Immature natural killer cell (primary cell): ENCODE measurements around the gene ASB16. TPM values are rescaled to one million over a fixed set of nuclear protein-coding genes. Genes with fewer than 3 reads are reported as not detected.

Source experiments
- DNase-seq, 3 donors: peaks; one replicate each; pipeline ENCODE4 v3.0.0; 2022; ENCODE audit warnings: mixed read lengths in 1 of 3
- H3K27ac Mint-ChIP-seq, 6 donors: one replicate each; pipeline ENCODE4 v1.8.0; 2020; ENCODE audit warnings: mixed read lengths in 6 of 6, mild to moderate bottlenecking in 5 of 6, inconsistent platforms in 4 of 6, moderate library complexity in 3 of 6
- H3K27me3 Mint-ChIP-seq, 3 donors: one replicate each; pipeline ENCODE4 v1.8.0; 2020 to 2021; ENCODE audit warnings: low read depth in 3 of 3, mild to moderate bottlenecking in 3 of 3, mixed read lengths in 3 of 3, moderate library complexity in 3 of 3, inconsistent platforms in 1 of 3
- H3K36me3 Mint-ChIP-seq, 3 donors: one replicate each; pipeline ENCODE4 v1.8.0; 2020; ENCODE audit warnings: mixed read lengths in 3 of 3, inconsistent platforms in 2 of 3, mild to moderate bottlenecking in 2 of 3
- H3K4me1 Mint-ChIP-seq, 2 donors: one replicate each; pipeline ENCODE4 v1.8.0; 2020; ENCODE audit warnings: inconsistent platforms in 2 of 2, mild to moderate bottlenecking in 2 of 2, mixed read lengths in 2 of 2, moderate library complexity in 1 of 2
- H3K4me3 Mint-ChIP-seq, 5 donors: one replicate each; pipeline ENCODE4 v1.8.0; 2020; ENCODE audit warnings: mild to moderate bottlenecking in 5 of 5, mixed read lengths in 5 of 5, inconsistent platforms in 3 of 5, moderate library complexity in 3 of 5
- H3K9me3 Mint-ChIP-seq, 6 donors: one replicate each; pipeline ENCODE4 v1.8.0; 2020; ENCODE audit warnings: mild to moderate bottlenecking in 6 of 6, mixed read lengths in 6 of 6, inconsistent platforms in 4 of 6, moderate library complexity in 3 of 6
- polyA plus RNA-seq, 3 donors: library from polyadenylated mRNA; unstranded; fragments of 300-500 nt; fragmentation: Illumina TruSeq; gene quantifications; one replicate each; pipeline ENCODE4 v1.2.3, GENCODE V29; 2021

The ASB16 gene
- polyA plus RNA-seq, 3 donors from 2014 or later = 0.27 TPM; not detected in 2

DNA sequence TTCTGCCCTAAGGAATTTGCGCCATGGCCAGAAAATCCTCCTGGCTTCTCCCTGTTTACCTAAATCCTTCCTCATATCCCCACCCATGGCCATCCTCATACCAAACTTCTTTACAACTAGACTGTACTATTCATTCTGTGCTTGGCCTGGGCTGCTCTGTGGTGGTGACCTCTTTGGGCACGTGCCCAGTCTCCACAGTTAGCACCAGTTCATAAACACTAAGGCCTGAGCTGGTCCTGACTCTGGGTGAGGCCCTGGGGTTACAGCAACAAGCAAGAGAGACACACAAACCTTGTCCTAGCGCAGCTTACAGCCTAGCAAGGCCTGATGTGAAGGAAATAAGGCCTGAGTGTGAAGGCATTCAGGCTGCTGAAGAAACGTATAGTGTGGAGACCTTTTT, 32.3 kb downstream of the ASB16 start:
- Mint-ChIP-seq H3K4me1 (peaks cover 32 to 39% of the 10 kb centered on the region in 2 donors), H3K4me3 (peak overlapping the region; percentile 24 to 45 (median 40)), H3K27me3 (peaks cover 0 to 14% (median 12%) of the 10 kb centered on the region in 3 donors), H3K9me3 (no peaks in the 10 kb centered on the region), H3K36me3 (peaks cover 0 to 5% (median 0%) of the 10 kb centered on the region in 3 donors), H3K27ac (peak overlapping the region; percentile 25 to 86 (median 54))
- DNase-seq = no peak

DNA sequence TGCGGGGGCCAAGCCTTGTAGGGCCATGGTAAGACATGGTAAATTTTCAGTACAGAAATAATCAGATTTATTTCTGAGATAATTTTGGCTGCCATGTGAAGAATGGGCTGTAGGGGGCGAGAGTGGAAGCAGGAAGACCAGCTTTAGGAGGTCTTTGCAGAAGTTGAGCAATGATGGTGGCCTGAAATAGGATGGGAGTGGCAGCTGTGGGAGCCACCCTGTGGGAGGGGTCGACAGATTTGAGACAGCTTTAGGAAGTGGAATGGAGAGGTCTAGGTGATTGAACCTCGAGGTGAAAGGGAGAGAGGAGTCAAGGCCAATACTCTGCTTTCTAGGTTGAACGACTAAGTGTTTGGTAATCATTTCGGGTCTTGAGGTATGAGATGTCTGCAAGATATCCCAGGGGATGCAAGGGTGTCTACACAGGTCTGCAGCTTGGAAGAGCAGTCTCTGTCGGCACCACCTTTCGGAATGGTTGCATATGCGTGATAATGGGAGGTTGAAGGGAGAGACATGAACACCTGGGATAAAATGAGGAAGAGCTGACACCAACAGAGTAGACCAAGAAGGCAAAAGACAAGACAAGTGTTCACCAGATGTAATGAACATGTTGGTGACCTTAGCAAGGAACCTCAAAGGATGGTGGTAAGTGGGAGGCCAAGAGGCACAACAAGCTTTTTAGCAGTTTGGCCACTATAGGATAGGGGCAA, 33.4 kb downstream of the ASB16 start:
- H3K27ac Mint-ChIP-seq = peak overlapping the region; percentile 9 to 80 (median 66)
- peak overlapping the region in 1 of 5 donors; percentile 15 for H3K4me3 Mint-ChIP-seq
- peaks cover 0 to 14% (median 11%) of the 10 kb centered on the region in 3 donors for H3K27me3 Mint-ChIP-seq
- H3K4me1 Mint-ChIP-seq = peaks cover 24 to 36% of the 10 kb centered on the region in 2 donors
- H3K36me3 Mint-ChIP-seq = peaks cover 3 to 13% (median 7%) of the 10 kb centered on the region in 3 donors
- DNase-seq = peak; percentile 46 to 53 (median 46)
- H3K9me3 Mint-ChIP-seq = no peaks in the 10 kb centered on the region

DNA sequence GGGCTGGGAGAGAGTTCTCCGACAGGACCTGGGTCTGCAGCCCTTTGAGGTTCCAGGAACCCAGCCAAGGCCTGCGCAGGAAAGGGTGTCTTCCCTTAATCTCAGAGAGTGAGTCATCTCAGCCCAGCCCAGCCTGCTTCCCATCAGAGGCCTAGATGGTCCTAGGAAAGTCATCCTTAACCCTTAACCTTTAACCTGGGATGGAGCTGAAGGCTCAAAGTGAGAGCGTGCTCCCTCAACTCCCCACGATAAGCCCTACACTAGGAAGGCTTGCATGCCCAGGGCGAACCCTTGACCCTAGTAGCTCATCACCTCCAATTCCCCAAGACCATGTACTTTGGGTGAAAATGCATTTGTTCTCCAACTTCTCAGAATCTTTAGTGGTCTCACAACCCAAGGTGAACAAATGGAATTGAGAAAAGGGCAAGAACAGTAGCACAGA, 34.0 kb downstream of the ASB16 start:
- peaks cover 0 to 14% (median 11%) of the 10 kb centered on the region in 3 donors for H3K27me3 Mint-ChIP-seq
- peaks cover 24 to 36% of the 10 kb centered on the region in 2 donors for H3K4me1 Mint-ChIP-seq
- no peak for DNase-seq
- peaks cover 3 to 13% (median 7%) of the 10 kb centered on the region in 3 donors for H3K36me3 Mint-ChIP-seq
- no peak overlapping the region for H3K4me3 Mint-ChIP-seq
- peak overlapping the region in 4 of 6 donors; percentile 9 to 63 (median 35) for H3K27ac Mint-ChIP-seq
- no peaks in the 10 kb centered on the region for H3K9me3 Mint-ChIP-seq

DNA sequence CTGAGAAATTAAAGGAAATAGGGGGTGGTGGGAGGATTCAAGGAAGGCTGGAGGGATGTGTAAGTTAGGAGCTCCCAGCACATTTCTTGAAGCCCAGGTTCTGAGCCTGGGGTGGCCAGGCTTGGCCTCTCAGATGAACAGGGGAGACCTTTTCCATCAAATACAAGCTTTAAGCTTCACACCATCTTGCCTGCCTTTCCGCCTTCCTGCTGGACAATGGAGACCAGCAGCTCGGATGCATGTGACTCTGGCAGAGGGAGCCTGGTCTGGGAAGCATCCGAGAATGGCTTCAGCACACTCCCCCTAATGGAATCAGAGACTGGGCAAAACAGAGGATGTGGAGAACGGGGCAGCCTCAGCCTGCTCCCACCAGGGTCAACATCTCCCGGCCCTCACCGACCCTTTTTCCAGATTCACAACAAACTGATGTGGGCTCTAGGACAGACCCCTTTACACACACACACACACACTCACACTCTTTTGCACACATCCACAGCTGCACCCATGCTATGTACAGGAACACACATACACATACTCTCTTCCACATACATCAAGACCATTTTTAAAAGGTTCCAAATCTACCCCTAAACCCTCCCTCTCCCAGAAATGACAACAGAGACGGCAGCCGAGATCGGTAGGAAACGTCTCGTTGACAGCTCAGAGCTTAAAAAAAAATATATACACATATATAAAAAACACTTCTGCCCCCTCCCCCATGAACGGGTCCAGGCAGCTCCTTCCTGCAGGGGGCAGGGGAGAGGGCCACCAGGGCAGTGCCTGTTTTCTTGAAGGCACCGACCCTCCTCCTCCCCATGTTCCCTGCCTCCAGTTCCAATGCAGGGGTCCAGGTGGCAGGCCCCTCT, 35.7 kb downstream of the ASB16 start:
- Mint-ChIP-seq H3K27ac (peak overlapping the region in 5 of 6 donors; percentile 43 to 80 (median 71)), H3K4me3 (no peak overlapping the region), H3K4me1 (peaks cover 22 to 31% of the 10 kb centered on the region in 2 donors), H3K9me3 (no peaks in the 10 kb centered on the region), H3K36me3 (peaks cover 3 to 16% (median 7%) of the 10 kb centered on the region in 3 donors), H3K27me3 (peaks cover 0 to 12% (median 8%) of the 10 kb centered on the region in 3 donors)
- no peak for DNase-seq

DNA sequence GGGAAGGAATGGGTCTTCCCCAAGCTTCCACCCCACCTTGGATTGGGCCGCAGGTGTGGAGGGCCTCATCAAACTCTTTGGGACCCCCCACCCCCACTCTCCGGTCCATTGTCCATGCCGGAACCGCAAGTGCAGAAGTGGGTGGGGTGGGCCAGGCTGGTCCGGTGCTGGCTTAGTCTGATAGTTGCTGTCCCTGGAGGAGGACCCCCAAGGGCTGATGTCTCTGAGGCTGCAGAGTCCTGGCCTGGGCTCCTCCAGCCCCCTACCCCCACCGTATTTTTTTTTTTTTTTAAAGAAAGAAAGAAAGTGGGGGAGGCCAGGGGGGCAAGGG, 36.3 kb downstream of the ASB16 start:
- peaks cover 1 to 12% (median 8%) of the 10 kb centered on the region in 3 donors for H3K27me3 Mint-ChIP-seq
- peaks cover 3 to 16% (median 7%) of the 10 kb centered on the region in 3 donors for H3K36me3 Mint-ChIP-seq
- no peak overlapping the region for H3K27ac Mint-ChIP-seq
- peaks cover 24 to 28% of the 10 kb centered on the region in 2 donors for H3K4me1 Mint-ChIP-seq
- DNase-seq = no peak
- no peaks in the 10 kb centered on the region for H3K9me3 Mint-ChIP-seq
- no peak overlapping the region for H3K4me3 Mint-ChIP-seq

DNA sequence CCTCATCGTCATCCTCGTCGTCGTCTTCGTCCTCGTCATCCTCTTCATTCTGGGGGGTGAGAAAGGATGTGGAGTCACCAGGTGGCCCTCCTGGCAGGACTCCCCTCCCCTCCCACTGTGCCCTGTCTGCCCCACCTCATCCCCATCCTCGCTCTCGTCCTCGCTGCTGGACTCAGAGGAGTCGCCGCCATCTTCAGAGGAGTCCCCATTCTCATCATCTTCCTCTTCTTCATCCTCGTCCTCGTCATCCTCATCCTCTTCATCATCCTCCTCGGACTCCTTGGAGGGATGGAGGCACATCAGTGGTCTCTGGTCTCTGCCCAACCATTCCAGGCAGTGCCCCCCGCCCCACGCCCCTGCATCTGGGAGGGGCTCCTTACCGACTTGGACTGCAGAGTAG, 36.8 kb downstream of the ASB16 start:
- Mint-ChIP-seq H3K9me3 (no peaks in the 10 kb centered on the region), H3K27me3 (peaks cover 2 to 10% (median 8%) of the 10 kb centered on the region in 3 donors), H3K36me3 (peaks cover 3 to 16% (median 7%) of the 10 kb centered on the region in 3 donors), H3K4me3 (no peak overlapping the region), H3K27ac (peak overlapping the region in 2 of 6 donors; percentile 24 to 80), H3K4me1 (peaks cover 24 to 28% of the 10 kb centered on the region in 2 donors)
- DNase-seq = no peak

DNA sequence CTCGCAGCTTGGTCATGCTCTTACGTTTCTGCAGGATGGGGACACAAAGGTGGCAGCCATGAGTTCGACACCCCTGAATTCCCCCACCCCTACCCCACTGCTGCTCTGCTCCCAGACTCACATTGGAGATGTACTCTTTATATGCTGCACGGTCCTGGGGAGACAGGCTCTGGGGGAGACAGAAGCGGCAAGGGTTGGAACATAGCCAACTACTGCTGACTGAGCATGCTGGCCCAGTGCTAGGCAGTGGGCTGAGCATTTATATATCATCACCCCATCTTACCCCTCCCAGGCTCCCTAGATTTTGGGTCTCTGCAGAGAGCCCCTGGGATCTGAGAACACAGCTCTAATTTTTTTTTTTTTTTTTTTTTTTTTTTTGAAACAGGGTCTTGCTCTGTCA, 37.2 kb downstream of the ASB16 start:
- DNase-seq = no peak
- H3K36me3 Mint-ChIP-seq = peaks cover 3 to 16% (median 7%) of the 10 kb centered on the region in 3 donors
- H3K27me3 Mint-ChIP-seq = peaks cover 2 to 10% (median 7%) of the 10 kb centered on the region in 3 donors
- no peak overlapping the region for H3K27ac Mint-ChIP-seq
- peaks cover 25 to 26% of the 10 kb centered on the region in 2 donors for H3K4me1 Mint-ChIP-seq
- no peaks in the 10 kb centered on the region for H3K9me3 Mint-ChIP-seq
- H3K4me3 Mint-ChIP-seq = no peak overlapping the region

DNA sequence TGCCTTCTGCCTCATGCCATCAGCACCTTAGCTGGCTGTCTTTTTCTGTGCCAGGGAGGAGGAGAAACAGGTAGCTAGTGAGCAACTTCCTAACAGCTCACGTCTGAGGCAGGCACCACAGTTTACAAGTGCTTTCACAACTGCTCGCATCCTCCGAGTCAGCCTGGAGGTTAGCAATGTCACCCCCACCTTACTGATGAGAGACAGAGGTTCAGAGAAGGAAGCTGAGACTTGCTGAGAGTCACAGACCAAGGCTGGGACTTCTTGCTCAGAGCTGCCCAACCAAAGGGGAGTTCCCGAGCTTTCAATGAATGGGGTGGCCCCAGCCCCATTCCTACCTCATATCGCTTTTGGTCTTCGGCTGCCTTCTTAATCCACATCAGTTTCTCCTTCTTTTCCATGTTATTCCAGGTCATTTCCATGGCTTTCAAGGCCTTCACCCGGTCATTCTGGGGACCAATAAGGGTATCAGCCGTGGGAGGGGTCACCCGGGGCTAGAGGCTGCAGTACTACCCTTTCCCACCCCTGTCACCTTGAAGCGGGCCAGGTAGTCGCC, 39.4 kb downstream of the ASB16 start:
- H3K36me3 Mint-ChIP-seq = peaks cover 3 to 28% (median 15%) of the 10 kb centered on the region in 3 donors
- peaks cover 4 to 15% (median 4%) of the 10 kb centered on the region in 3 donors for H3K27me3 Mint-ChIP-seq
- DNase-seq = no peak
- H3K27ac Mint-ChIP-seq = peak overlapping the region; percentile 49 to 68 (median 60)
- H3K4me1 Mint-ChIP-seq = peaks cover 21 to 22% of the 10 kb centered on the region in 2 donors
- H3K4me3 Mint-ChIP-seq = peak overlapping the region in 1 of 5 donors; percentile 18
- H3K9me3 Mint-ChIP-seq = no peaks in the 10 kb centered on the region

DNA sequence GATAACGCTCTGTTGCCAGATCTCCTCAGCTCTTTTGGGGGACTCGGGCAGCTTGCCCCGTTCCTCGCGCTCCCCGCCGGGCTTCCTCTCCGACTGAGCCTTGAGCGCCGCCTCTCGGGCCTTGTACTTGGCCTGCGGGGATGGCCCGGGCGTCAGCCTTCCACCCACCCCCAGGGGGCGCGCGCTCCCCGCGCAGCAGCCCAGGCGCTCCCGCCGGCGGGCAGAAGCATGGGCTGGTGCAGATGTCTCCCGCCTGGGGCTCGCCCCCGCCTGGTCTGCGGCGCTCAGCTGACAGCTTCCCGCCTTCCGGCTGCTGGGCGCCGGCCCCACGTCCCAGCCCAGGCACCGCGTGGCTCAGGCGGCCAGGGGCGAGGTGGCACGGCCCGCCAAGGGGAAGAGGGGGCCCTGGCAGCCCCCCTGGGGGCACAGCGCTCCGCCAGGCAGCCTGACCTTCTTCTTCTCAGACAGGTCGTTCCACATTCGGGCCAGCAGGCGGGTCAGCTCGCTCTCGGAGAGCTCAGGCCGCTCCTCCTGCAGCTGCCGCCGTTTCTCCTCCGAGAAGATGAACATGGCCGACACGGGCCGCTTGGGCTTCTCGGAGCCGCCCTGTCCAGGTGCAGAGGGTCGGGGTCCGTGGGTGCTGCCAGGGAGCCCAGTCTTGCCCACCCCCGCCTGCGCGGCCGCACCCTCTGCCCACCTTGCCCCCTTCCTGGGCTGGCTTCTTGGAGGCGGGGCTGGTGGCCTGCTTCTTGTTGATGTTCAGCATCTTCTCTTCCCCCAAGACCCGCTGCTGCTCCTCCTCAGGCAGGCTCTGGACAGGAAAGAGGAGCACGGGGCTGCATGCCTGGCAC, 40.1 kb downstream of the ASB16 start:
- Mint-ChIP-seq H3K4me1 (peaks cover 21 to 22% of the 10 kb centered on the region in 2 donors), H3K4me3 (peak overlapping the region in 2 of 5 donors; percentile 14 to 18), H3K9me3 (no peaks in the 10 kb centered on the region), H3K27ac (peak overlapping the region; percentile 49 to 68 (median 60)), H3K27me3 (peaks cover 4 to 16% (median 4%) of the 10 kb centered on the region in 3 donors), H3K36me3 (peaks cover 7 to 33% (median 18%) of the 10 kb centered on the region in 3 donors)
- peak; percentile 91 to 94 (median 92) for DNase-seq

DNA sequence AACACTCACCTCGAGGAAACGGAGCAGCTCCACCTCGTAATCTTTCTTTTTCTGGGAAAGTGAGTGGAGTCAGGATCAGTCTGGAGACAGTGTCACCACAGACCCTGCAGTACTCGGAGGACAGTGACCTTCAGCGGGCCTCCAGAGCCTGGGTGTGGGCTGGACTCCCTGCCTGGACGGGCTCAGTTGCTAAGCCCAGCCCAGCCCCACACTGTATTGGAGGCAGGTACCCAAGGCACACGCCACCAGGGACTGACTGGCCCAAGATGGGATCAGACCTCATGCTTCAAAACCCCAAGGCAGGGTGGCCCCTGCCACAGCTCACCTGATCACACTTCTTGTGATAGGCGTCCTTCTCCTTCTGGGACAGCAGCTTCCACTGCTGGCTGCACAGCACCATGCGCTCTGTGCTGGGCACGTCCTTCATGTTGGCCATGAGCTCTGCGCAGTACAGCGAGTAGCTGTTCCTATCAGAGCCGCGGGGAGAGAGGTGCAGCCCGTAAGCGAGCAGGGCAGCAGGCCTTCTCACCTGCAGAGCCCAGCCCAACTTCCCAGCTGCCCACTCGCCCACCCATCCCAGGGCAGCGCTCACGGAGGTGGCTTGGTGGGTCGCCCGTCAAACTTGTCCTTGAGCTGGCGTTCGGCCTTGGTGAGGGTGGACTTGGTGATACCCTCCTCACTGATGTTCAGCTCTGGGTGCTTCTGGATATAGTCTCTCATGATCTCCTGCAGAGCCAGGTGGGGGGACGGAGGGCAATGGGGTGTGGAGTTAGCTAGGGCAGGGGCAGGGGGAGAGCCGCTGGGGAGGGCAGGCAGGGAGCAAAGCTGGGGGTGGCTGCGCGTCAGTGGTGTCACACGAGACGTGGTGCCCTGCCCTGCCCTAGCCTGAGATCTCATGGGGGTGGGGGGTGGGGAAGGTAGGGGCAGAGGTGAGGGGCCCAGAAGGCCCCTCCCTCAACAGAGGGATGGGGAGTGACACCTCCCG, 41.1 kb downstream of the ASB16 start:
- H3K27ac Mint-ChIP-seq = peak overlapping the region in 2 of 6 donors; percentile 11 to 43
- no peak for DNase-seq

DNA sequence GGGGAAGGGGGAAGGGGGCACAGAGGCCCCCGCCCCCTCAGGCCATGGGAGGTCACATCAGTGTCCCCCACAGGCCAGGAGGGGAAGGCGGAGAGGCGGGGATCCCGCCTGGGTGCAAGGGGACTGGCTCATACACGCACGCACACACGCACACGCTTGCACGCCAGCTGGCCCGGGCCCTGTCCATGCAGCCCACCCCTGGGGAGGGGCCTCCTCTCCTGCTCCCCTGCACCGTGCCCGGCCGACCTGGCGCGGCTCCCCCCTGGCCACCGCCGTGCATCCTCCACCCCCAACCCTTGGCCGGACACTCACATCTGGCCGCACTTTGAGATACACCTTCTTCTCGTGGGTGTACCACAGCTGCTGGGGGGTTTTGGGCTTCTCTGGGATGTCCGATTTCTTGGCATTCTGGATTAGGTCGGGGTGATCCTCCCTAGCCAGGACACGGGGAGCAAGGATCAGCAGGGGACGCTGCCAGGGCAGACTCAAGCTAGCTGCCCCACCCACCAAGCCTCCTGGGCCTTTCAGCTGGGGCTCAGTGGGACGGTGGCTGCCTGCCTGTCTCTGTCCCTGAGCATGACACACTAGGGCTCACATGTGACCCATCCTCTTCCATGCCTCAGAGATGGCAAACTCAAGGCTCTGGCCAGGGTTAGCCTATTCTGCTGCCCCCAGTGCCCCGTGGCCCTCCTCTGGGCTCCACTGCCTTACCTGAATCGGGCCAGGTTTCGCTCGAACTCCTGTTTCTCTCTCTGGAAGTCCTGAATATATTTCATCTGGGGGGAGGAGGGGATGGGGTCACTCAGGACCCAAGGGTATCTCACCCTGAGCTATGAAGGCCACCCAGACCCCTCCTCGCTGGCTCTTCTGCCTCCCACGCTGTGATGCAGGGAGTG, 42.3 kb downstream of the ASB16 start:
- peaks cover 4 to 20% (median 8%) of the 10 kb centered on the region in 3 donors for H3K27me3 Mint-ChIP-seq
- H3K4me3 Mint-ChIP-seq = no peak overlapping the region
- H3K36me3 Mint-ChIP-seq = peaks cover 7 to 33% (median 18%) of the 10 kb centered on the region in 3 donors
- H3K4me1 Mint-ChIP-seq = peaks cover 35 to 42% of the 10 kb centered on the region in 2 donors
- H3K27ac Mint-ChIP-seq = peak overlapping the region in 3 of 6 donors; percentile 23 to 40 (median 24)
- no peak for DNase-seq
- no peaks in the 10 kb centered on the region for H3K9me3 Mint-ChIP-seq

More for the DNA sequence above, 41.1 kb downstream of the ASB16 start:
- Mint-ChIP-seq H3K4me3 (no peak overlapping the region), H3K36me3 (peaks cover 7 to 30% (median 18%) of the 10 kb centered on the region in 3 donors), H3K9me3 (no peaks in the 10 kb centered on the region), H3K4me1 (peaks cover 24 to 30% of the 10 kb centered on the region in 2 donors), H3K27me3 (peaks cover 4 to 16% (median 4%) of the 10 kb centered on the region in 3 donors)
